ENCODE results near the gene FNDC1. TPM values are rescaled to one million over a fixed set of nuclear protein-coding genes. Genes with fewer than 3 reads are reported as not detected.

FNDC1 gene
- total RNA-seq, 1 experiment from 2014 or later, result not detected

DNA sequence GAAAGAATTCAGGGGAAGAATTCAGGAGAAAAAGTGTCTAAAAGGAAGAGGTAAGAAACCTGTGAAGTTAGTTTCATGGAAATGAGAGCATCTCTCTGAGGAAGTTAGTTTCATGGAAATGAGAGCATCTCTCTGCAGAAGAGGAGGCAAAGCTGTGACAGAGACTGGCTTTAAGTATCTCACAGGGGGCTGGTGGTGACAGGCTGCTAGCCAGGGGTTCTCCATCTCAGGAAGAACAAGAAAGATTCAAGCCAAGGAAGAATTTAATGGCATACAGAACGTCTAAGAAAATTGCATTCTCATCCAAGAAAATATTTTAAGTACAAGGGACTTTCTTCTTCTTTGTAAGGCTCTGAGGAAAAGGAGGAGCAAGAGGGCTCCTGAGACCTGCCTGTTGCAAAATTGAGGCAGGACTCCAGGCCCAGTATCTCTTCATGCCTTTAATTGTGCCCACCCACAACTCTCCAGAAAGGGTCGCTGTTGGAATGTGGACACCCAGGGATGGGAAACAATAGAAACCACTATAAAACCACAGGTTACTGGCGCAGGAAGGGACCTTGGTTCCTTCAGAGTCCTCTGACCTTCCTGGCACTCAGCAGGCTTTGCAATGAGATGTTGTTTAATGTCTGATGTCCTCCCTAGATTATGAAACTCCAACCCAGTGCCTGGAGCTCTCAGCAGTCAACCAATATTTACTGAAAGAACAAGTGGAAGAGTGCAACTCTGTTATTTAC lies 136.8 kb downstream of the FNDC1 start:
- TF ChIP-seq CTCF (conservative IDR thresholded peaks at IDR 0.05; ENCODE audit: low read depth, low read length) (no peak), EZH2phosphoT487 (IDR thresholded peaks at IDR 0.05; ENCODE audit: borderline replicate concordance, low read length) (no peak), EZH2 (IDR thresholded peaks at IDR 0.05; ENCODE audit: low read length, unreplicated experiment) (no peak)
- Histone ChIP-seq H3F3A (ENCODE audit: low read length, unreplicated experiment) (no peaks in the 10 kb centered on the region), H3K4me2 (ENCODE audit: low read length) (no peak overlapping the region), H3K36me3 (ENCODE audit: low read depth, low read length) (no peaks in the 10 kb centered on the region), H3K4me3 (ENCODE audit: low read length) (no peak overlapping the region), H3K9ac (ENCODE audit: low read length) (no peak overlapping the region), H3K27ac (ENCODE audit: low read length) (no peak overlapping the region), H3K27me3 (ENCODE audit: low read length) (peaks cover 8% of the 10 kb centered on the region), H2AFZ (ENCODE audit: low read length) (no peak overlapping the region), H3K9me3 (ENCODE audit: low read length) (no peaks in the 10 kb centered on the region), H3K9me2 (replicated peaks; ENCODE audit: low read length) (no peaks in the 10 kb centered on the region), H3K79me2 (ENCODE audit: low read length) (no peaks in the 10 kb centered on the region), H3K4me1 (ENCODE audit: insufficient read depth, low read length) (no peaks in the 10 kb centered on the region), H4K20me1 (ENCODE audit: low read length) (no peaks in the 10 kb centered on the region)
- intact Hi-C loops (cut with micrococcal nuclease), result no loop called here
- CTCF ChIA-PET, result no interaction called here
- no peak for ATAC-seq
- POLR2A ChIA-PET (ENCODE audit: unreplicated experiment), result no interaction called here
- no peak for DNase-seq
- no TSS peak for BruUV-seq (replicated peaks)

DNA sequence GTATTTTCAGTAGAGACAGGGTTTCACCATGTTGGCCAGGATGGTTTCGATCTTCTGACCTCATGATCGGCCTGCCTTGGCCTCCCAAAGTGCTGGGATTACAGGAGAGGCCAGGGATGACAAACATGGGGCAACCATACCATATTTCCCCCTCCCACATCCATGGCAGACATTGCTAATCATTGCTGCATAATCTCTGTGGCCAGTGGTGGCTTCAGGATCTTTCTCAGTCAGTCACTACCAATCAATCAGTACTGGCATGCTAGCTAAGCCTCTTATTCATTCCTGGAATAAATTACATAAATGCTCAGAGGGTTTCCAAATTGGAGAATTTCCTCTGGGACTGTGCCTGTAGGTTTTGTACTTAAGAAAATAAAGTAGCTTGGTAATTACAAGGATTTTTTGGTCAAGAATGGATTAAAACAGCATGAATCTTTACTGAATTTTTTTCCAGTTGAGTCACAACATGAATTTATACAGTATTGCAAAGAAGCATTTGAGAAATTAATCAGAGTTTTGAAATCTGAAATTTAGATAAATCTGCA lies 138.1 kb downstream of the FNDC1 start:
- no peaks in the 10 kb centered on the region for H3K36me3 ChIP-seq (ENCODE audit: low read depth, low read length)
- no peak overlapping the region for H3K4me2 ChIP-seq (ENCODE audit: low read length)
- H3K27ac ChIP-seq (ENCODE audit: low read length), result no peak overlapping the region
- no peaks in the 10 kb centered on the region for H4K20me1 ChIP-seq (ENCODE audit: low read length)
- POLR2A ChIA-PET (ENCODE audit: unreplicated experiment), result no interaction called here
- CTCF ChIA-PET, result no interaction called here
- intact Hi-C loops (cut with micrococcal nuclease), result no loop called here
- H3K9me3 ChIP-seq (ENCODE audit: low read length), result no peaks in the 10 kb centered on the region
- TF ChIP-seq EZH2 (IDR thresholded peaks at IDR 0.05; ENCODE audit: low read length, unreplicated experiment) (no peak), EZH2phosphoT487 (IDR thresholded peaks at IDR 0.05; ENCODE audit: borderline replicate concordance, low read length) (no peak), CTCF (conservative IDR thresholded peaks at IDR 0.05; ENCODE audit: low read depth, low read length) (no peak)
- DNase-seq (no peak), ATAC-seq (no peak)
- H3K27me3 ChIP-seq (ENCODE audit: low read length), result peaks cover under 1% of the 10 kb centered on the region; the same call in 1 of the 2 replicates
- H3K79me2 ChIP-seq (ENCODE audit: low read length), result no peaks in the 10 kb centered on the region
- H3F3A ChIP-seq (ENCODE audit: low read length, unreplicated experiment), result no peaks in the 10 kb centered on the region
- H3K9me2 ChIP-seq (replicated peaks; ENCODE audit: low read length), result no peaks in the 10 kb centered on the region
- H3K4me3 ChIP-seq (ENCODE audit: low read length), result no peak overlapping the region
- no TSS peak for BruUV-seq (replicated peaks)
- H2AFZ ChIP-seq (ENCODE audit: low read length), result no peak overlapping the region
- no peak overlapping the region for H3K9ac ChIP-seq (ENCODE audit: low read length)
- no peaks in the 10 kb centered on the region for H3K4me1 ChIP-seq (ENCODE audit: insufficient read depth, low read length)

- ChIA-PET CTCF (no interaction called here), POLR2A (ENCODE audit: unreplicated experiment) (no interaction called here)
- H3K27ac ChIP-seq (ENCODE audit: low read length), result no peak overlapping the region
- no peaks in the 10 kb centered on the region for H3F3A ChIP-seq (ENCODE audit: low read length, unreplicated experiment)
- H3K36me3 ChIP-seq (ENCODE audit: low read depth, low read length), result no peaks in the 10 kb centered on the region
- intact Hi-C loops (cut with micrococcal nuclease), result no loop called here
- no peak overlapping the region for H3K4me3 ChIP-seq (ENCODE audit: low read length)
- no peaks in the 10 kb centered on the region for H3K9me2 ChIP-seq (replicated peaks; ENCODE audit: low read length)
- H4K20me1 ChIP-seq (ENCODE audit: low read length), result no peaks in the 10 kb centered on the region
- no peak overlapping the region for H3K9ac ChIP-seq (ENCODE audit: low read length)
- BruUV-seq (replicated peaks), result no TSS peak
- no peaks in the 10 kb centered on the region for H3K79me2 ChIP-seq (ENCODE audit: low read length)
- no peaks in the 10 kb centered on the region; the same call in 1 of the 2 replicates for H3K27me3 ChIP-seq (ENCODE audit: low read length)
- TF ChIP-seq EZH2phosphoT487 (IDR thresholded peaks at IDR 0.05; ENCODE audit: borderline replicate concordance, low read length), result no peak
- TF ChIP-seq CTCF (conservative IDR thresholded peaks at IDR 0.05; ENCODE audit: low read depth, low read length), result no peak
- no peak for TF ChIP-seq EZH2 (IDR thresholded peaks at IDR 0.05; ENCODE audit: low read length, unreplicated experiment)
- H2AFZ ChIP-seq (ENCODE audit: low read length), result no peak overlapping the region
- DNase-seq, result no peak
- no peak for ATAC-seq
- H3K4me1 ChIP-seq (ENCODE audit: insufficient read depth, low read length), result no peaks in the 10 kb centered on the region
- no peaks in the 10 kb centered on the region for H3K9me3 ChIP-seq (ENCODE audit: low read length)
- no peak overlapping the region for H3K4me2 ChIP-seq (ENCODE audit: low read length)
These were observed 139.0 kb downstream of the FNDC1 start for GRCh38 chr6:159308198-159308597.
